ENCODE measurements around the gene PCDH1.

Gene PCDH1

GRCh38 chr5:141872496-141873356 is 5.5 kb downstream of the PCDH1 start:
- Histone ChIP-seq H3K36me3 (ENCODE audit: insufficient read depth, low read length) (no peaks in the 10 kb centered on the region), H3K4me1 (ENCODE audit: insufficient read depth, low read length, severe bottlenecking) (no peaks in the 10 kb centered on the region), H3K27me3 (ENCODE audit: insufficient read depth, low read length) (0 out of 2 replicates have a peak, but pooled peaks cover 17% of the 10 kb centered on the region), H3K9me3 (ENCODE audit: low read length) (no peaks in the 10 kb centered on the region), H3K9ac (ENCODE audit: low read length) (no peak overlapping the region), H3K9me2 (ENCODE audit: low read depth, low read length) (no peaks in the 10 kb centered on the region), H3F3A (ENCODE audit: insufficient read depth, low read length) (no peaks in the 10 kb centered on the region), H3K27ac (ENCODE audit: low read depth, low read length, poor library complexity, severe bottlenecking) (no peak overlapping the region), H3K4me2 (ENCODE audit: low read length) (no peak overlapping the region), H4K20me1 (ENCODE audit: insufficient read depth, low read length) (no peaks in the 10 kb centered on the region), H3K4me3 (ENCODE audit: low read depth, low read length, poor library complexity, severe bottlenecking) (no peak overlapping the region), H2AFZ (ENCODE audit: low read length) (no peak overlapping the region), H3K79me2 (ENCODE audit: insufficient read depth, low read length) (no peaks in the 10 kb centered on the region)
- TF ChIP-seq EZH2 (IDR thresholded peaks at IDR 0.05; ENCODE audit: borderline replicate concordance, low read length) (no peak), CTCF (IDR thresholded peaks at IDR 0.05; ENCODE audit: low read length) (no peak)

DNA sequence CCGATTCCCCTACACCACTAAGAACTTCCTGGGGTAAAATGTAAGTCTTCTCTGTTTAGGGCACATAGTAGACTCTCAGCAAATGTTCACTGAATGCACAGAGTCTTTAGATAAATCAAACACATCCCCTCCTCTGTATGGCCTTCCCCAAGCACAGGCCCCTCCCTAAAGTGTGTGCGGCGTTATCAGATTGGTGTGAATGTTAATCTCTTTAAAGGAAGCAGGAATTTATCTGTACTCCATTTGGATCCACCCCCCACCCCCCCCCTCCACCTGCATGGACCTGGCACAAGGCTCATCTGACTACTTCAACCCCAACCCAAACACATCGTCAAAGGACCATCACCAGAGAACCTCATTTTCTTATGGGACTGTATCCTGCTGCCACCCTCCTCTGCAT is 6.3 kb downstream of the PCDH1 start:
- no peak overlapping the region for H3K9ac ChIP-seq (ENCODE audit: low read length)
- H3K4me3 ChIP-seq (ENCODE audit: low read depth, low read length, poor library complexity, severe bottlenecking) = no peak overlapping the region
- H3F3A ChIP-seq (ENCODE audit: insufficient read depth, low read length) = no peaks in the 10 kb centered on the region
- H3K4me2 ChIP-seq (ENCODE audit: low read length) = no peak overlapping the region
- no peak overlapping the region for H3K27ac ChIP-seq (ENCODE audit: low read depth, low read length, poor library complexity, severe bottlenecking)
- no peaks in the 10 kb centered on the region for H3K79me2 ChIP-seq (ENCODE audit: insufficient read depth, low read length)
- H3K36me3 ChIP-seq (ENCODE audit: insufficient read depth, low read length) = no peaks in the 10 kb centered on the region
- H4K20me1 ChIP-seq (ENCODE audit: insufficient read depth, low read length) = no peaks in the 10 kb centered on the region
- H3K9me3 ChIP-seq (ENCODE audit: low read length) = no peaks in the 10 kb centered on the region
- TF ChIP-seq CTCF (IDR thresholded peaks at IDR 0.05; ENCODE audit: low read length) (no peak), EZH2 (IDR thresholded peaks at IDR 0.05; ENCODE audit: borderline replicate concordance, low read length) (no peak)
- H3K9me2 ChIP-seq (ENCODE audit: low read depth, low read length) = no peaks in the 10 kb centered on the region
- no peak overlapping the region for H2AFZ ChIP-seq (ENCODE audit: low read length)
- H3K4me1 ChIP-seq (ENCODE audit: insufficient read depth, low read length, severe bottlenecking) = no peaks in the 10 kb centered on the region
- 0 out of 2 replicates have a peak, but pooled peaks cover 11% of the 10 kb centered on the region for H3K27me3 ChIP-seq (ENCODE audit: insufficient read depth, low read length)

- Histone ChIP-seq H3K4me1 (ENCODE audit: insufficient read depth, low read length, severe bottlenecking) (no peaks in the 10 kb centered on the region), H3K36me3 (ENCODE audit: insufficient read depth, low read length) (no peaks in the 10 kb centered on the region), H3K9ac (ENCODE audit: low read length) (no peak overlapping the region), H3K9me3 (ENCODE audit: low read length) (no peaks in the 10 kb centered on the region), H3K4me3 (ENCODE audit: low read depth, low read length, poor library complexity, severe bottlenecking) (no peak overlapping the region), H3F3A (ENCODE audit: insufficient read depth, low read length) (no peaks in the 10 kb centered on the region), H3K27ac (ENCODE audit: low read depth, low read length, poor library complexity, severe bottlenecking) (no peak overlapping the region), H3K9me2 (ENCODE audit: low read depth, low read length) (no peaks in the 10 kb centered on the region), H4K20me1 (ENCODE audit: insufficient read depth, low read length) (no peaks in the 10 kb centered on the region), H3K27me3 (ENCODE audit: insufficient read depth, low read length) (0 out of 2 replicates have a peak, but pooled peaks cover 14% of the 10 kb centered on the region), H2AFZ (ENCODE audit: low read length) (no peak overlapping the region), H3K4me2 (ENCODE audit: low read length) (no peak overlapping the region), H3K79me2 (ENCODE audit: insufficient read depth, low read length) (no peaks in the 10 kb centered on the region)
- no peak for TF ChIP-seq EZH2 (IDR thresholded peaks at IDR 0.05; ENCODE audit: borderline replicate concordance, low read length)
- no peak for TF ChIP-seq CTCF (IDR thresholded peaks at IDR 0.05; ENCODE audit: low read length)
Observed at GRCh38 chr5:141870871-141871270, 7.3 kb downstream of the PCDH1 start.

Measured in OCI-LY1 (cell line).